ENCODE measurements around the gene FRMD4B.

The FRMD4B gene

DNA sequence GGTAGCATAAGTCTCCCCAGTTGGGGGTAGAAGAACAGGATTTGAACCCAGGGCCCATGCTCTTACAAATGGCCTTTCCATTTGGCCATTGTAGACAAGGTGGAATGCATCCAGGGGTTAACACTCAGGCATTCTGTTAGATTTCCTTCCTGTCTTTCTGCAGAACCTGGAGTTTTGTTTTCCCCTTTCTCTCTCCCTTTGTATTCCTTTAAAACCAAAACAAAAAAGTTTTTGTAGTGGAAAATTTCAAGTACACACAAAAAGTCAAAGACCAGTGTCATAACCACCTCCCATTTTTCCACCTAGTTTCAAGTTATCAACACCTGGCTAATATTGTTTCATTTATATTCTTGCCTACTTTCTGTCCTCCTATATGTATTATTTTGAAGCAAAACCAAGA lies 26.0 kb downstream of the FRMD4B start:
- no peak for TF ChIP-seq CTCF (IDR thresholded peaks at IDR 0.05)

- no peak for TF ChIP-seq CTCF (IDR thresholded peaks at IDR 0.05)
These were observed 26.5 kb downstream of the FRMD4B start for GRCh38 chr3:69359339-69359893.

- TF ChIP-seq CTCF (IDR thresholded peaks at IDR 0.05): no peak
These were observed 28.7 kb downstream of the FRMD4B start for GRCh38 chr3:69357196-69357595.

- TF ChIP-seq CTCF (IDR thresholded peaks at IDR 0.05): no peak
These were observed 30.9 kb downstream of the FRMD4B start for GRCh38 chr3:69354948-69355347.

GRCh38 chr3:69353503-69353902 lies 32.4 kb downstream of the FRMD4B start:
- TF ChIP-seq CTCF (IDR thresholded peaks at IDR 0.05): no peak

DNA sequence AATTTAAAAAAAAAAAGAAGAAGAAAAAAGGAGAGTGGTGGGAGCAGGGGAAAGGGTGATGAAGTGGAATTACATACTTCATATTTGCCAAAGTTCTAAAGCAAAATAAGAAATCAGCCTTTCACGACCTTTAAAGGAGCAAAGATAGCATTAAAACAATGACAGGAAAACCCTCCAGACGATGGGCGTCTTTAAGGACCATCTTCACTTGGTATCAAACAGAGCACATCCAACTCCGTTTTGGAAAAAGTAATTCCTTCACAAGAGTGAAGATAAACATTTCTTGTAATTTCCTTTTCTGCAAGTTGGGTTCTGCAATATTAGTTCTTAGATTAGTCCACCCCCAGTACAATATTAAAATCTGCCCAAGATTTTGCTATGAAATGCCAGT lies 32.8 kb downstream of the FRMD4B start:
- no peak for TF ChIP-seq CTCF (IDR thresholded peaks at IDR 0.05)

DNA sequence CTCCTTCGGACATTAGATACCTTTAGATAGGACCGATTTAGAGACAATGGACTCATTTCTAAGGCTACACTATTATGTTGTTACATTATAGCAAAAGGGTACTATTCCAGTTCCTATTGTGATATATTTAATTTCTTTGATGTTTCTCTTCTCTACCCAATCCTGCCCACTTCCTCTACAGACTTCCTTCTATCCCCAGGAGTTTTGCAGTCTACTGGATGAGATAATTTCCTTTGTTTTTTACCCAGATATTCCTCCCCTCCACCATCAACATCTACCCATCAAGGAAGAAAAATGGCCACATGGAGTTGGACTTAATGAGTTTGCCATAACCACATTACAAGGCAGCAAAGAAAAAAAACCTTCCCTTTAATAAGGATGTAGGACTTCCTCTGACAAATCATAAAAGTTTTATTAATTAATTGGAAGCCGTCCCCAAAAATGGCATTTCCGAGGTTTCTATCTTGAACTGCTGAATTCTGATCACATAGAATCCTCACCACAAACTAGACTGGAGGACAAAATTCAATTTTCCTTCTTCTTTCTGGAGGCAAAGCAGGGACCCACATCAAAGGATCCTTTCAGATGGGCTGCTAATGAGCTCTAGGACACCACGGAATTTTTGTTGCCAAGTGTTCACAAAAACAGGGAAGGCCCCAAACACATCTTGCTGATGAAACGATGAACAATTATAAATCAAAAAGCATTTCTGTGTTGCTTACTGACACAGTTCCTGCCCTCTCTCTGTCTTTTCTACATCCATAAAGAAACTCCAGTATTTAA lies 33.4 kb downstream of the FRMD4B start:
- no peak for TF ChIP-seq CTCF (IDR thresholded peaks at IDR 0.05)

All from LNCAP (cell line).